ENCODE data around the gene FRAS1.
"Not testable (repeated sequence)": the region's sequence is repeated elsewhere in the genome, so short reads cannot be mapped to it uniquely, and the experiment has no call there.

FRAS1 gene

DNA sequence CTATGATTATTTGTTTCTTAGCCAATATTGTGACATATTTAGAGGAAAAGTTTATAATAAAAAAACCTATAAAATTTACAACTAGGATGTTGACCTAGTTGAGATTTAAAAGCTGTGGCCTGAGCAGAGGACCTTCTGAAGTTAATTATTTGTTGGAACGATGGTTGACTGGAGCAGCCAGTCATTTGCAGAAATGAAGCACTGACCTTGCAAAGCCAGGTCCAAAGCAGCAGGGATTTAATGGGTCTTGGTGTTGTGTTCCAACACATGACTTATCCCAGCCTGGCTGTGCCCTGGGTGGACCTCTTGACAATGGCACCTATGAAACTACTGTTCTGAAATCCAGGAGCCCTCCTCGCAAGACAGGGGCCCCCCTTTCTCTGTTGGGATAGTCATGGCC lies 235.2 kb downstream of the FRAS1 start:
- DNase-seq (ENCODE audit: low read depth) = no peak

DNA sequence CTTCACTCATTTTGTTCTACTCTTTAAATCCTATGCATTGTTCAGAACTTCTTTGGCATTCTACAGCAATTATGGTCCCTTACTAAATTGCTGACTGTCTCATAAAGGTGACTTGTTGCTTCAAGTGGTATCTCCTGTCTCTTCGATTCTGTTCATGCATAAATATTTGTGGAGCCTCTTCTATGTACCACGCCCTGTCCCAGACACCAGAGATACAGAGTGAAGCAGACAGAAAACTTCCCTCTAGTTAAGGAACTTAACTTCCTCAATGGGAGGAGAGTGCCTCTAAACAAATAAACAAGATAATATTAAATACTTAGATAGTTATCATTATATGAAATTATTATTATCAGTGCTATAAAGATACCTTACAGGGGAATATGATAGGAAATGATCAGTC lies 235.7 kb downstream of the FRAS1 start:
- DNase-seq (ENCODE audit: low read depth) = no peak

DNA sequence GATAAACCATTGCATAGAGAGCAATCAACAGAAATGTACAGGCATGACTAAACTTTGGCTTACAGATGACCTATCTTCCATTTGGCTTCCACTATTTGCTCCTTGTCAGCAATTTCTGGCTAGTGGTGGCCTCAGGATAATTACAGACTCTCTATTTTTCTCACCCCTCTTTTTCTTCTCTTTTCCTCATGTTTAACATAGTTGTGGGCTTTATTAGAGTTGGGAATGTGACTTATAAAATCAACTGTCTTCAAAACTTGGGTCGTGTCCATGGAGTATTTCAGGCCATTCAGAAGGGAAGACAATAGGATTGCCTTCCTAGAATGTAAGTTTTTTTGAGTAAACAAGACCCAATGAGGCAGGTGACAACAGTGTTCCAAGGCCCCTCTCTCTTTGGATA lies 236.2 kb downstream of the FRAS1 start:
- DNase-seq (ENCODE audit: low read depth) = no peak

DNA sequence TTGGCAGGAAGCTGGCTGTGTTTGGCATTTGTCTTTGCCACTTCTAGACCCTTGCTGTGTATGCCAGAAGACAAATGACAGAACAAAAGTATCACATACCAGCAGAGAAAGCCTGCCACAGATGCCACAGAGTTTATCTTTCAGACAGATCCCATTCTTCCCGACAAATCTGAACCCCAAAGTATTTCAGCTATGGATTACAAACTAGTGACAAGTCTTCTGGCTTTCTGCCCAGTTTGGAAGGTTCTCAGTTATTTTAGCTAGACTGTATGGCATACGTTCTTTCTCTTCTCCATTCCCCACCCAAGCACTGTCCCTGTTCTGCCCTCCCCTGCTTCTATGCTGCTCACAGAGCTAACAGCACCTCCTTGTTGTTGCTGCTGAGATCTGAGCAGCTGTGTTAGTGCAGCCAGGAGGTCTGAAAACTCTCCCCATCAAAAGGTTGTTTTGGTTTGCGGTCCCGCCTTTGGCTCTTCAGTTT lies 236.7 kb downstream of the FRAS1 start:
- no peak for DNase-seq (ENCODE audit: low read depth)

DNA sequence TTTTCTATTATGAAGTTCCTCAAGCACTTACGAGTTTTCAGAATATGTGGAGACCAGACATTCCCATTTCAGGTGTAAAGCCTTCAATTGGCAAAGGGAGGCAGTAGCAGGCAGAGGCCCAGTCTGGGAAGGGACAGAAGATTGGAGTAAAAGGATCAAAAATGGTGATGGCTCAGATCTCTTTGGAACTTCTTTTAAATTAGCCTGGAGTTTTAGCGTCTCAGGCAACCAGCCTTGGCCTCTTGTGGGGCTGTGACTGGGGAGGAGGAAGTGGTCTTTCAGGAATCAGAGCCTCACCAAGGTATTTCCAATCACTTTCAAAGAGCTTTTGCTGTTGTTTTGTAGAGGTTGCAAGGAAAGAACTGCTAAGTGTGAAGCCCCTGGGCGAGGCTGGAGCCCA lies 239.1 kb downstream of the FRAS1 start:
- no peak for DNase-seq (ENCODE audit: low read depth)

DNA sequence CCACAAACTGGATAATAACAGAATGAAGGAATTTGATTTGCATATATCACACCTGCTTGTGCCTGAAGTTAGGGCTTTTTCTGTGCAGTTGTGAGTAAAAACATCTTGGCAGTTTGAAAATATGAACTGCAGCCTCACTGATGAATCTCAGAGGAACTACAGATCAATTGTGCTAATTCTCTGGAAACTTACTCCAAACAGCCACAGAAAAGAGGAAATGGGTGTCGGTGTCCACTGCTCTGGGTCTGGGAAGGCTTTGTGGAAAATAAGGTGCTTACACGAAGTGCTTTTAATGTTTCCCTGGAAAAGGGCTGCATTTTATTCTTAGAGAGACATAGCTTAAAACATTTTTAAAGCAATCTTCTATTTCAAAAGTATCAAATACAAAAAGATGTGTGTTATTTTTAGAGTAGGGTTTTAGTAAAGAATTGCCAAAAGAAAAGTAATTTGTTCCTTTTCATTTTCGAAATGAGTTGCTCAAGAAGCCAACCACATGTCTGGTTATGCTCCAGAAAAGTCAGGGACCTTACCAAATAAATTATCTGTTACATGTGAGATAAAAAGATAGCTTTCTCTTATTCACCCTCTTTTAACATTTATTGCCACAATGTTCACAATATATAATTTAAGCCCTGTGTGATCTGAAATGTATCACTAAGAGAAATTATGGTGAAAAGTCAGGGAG lies 240.1 kb downstream of the FRAS1 start:
- DNase-seq (ENCODE audit: low read depth) = no peak

DNA sequence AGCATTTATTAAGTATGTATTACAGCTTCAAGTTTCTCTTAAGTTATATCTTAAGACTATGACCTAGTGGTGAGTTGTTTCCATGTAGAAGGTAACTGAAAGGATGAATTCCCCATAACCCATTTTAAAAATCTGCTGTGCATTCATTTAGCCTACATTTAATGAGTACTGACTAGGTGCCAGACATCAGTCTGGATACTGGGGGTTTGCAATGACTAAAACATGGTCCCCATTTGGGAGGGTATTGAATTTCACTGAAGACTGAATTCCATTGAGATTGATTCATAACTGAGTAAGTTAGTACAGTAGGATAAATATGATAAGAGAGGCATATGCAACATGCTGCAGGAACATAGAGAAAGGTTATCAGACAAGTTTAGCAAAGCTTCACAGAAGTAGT lies 241.5 kb downstream of the FRAS1 start:
- DNase-seq (ENCODE audit: low read depth) = no peak

DNA sequence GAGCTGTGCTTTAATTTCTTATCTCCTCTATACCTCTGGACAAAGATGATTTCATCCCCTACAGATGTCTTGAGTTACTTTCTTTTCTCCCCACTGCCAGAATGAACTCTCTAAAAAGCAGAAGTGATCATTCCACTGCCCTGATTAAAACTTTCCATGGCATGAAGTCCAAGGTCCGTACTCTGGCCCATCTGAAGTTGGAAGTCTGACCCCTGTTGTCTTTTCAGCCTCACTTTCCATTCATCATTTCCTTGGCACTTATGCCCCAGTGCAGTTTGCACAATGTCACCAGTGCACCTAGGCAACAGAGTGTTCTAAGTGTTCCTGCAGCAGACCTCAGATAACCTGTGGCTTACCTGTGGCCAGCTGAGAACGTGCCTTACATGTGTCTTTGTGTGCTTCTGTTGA lies 242.4 kb downstream of the FRAS1 start:
- DNase-seq (ENCODE audit: low read depth) = no peak

DNA sequence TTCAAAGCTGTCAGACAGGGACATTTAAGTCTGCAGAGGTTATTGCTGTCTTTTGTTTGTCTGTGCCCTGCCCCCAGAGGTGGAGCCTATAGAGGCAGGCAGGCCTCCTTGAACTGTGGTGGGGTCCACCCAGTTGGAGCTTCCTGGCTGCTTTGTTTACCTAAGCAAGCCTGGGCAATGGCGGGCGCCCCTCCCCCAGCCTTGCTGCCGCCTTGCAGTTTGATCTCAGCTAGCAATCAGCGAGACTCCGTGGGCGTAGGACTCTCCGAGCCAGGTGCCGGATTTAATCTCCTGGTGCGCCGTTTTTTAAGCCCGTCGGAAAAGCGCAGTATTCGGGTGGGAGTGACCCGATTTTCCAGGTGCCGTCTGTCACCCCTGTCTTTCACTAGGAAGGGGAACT lies 250.1 kb downstream of the FRAS1 start:
- DNase-seq (ENCODE audit: low read depth) = not testable (repeated sequence)

DNA sequence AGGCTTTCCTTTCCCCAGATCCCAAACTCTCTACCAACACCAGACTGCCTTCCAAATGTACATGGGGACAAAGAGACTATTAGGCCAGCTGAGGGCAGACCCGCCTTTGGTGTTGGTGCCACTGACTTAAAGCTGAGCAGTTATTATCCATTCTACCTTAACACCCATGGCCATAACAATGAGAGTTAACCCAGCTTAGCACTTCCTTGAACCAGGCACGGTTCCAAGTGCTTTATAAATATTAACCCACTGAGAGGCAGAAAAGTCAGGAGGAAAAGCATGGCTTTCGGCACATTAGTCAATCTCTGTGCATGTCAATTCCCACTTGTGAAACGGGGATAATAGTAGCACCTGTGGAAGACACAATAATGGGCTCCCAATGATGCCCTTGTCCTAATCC lies 251.4 kb downstream of the FRAS1 start:
- no peak for DNase-seq (ENCODE audit: low read depth)

DNA sequence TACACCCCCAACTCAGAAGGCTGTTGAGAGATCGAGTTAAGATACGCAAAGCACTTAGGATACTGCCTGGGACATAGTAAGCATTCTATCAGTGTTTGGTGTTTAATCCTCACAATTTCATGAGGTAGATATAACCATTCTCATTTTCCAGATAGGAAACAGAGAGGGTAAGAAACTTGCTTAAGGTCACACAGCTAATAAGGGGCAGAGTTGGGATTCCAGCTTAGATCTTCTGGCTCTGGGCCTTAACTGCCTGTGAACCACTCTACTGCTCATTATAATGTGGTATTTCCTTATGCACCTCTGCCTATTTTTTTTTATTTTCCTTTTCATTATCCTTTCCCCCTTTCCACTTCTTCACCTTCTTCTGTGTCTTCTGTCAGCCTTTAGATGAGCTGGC lies 252.2 kb downstream of the FRAS1 start:
- DNase-seq (ENCODE audit: low read depth) = no peak

DNA sequence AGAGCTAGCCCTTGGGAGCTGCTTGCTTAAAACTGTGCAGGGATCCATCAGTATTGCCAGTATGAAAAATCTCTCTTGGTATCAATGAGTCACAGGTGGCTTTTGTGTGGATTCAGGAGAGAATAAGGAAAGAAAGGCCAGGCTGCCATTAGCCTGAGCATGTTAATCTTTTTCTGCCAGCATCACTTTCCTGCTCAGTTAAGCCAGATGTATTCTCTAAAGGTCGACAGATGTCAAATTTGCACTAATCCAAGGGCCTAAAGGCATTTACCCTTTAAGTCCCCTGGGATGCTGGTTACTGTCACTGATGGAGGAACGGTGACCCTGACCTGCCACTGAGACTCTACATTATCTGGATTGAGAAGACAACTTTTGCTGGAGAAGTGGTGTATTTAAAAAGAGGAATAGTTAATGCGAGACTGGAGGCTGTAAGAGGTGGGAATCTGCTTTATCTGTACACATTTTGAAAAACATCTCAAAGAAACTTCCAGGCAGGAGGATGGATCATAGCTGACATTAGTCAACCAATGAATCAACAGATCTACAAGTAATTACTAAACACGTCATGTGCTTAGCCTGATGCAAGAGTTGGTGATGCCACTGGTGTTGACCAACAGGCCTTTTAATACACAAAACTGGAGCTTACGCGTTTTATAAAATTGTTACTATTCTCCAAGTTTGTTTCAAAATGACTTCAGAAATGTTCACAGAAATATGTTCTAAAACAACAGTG lies 253.1 kb downstream of the FRAS1 start:
- DNase-seq (ENCODE audit: low read depth) = no peak

DNA sequence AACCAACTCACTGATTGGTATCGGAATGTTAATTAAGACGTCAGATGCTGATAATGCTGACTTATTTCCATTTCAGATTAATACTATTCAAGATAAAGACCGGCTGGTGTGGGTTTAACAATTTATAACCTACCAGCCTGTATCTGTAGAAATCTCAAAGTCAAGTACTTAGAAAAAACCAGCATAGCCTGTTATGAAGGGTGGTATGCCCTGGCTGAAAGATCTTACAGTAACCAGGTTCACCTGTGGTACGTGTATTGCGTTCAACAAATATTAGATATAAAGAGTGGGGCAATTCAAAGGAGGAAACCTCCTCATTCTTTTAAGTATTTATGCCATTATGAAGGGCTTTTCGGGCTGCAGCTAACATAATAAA lies 253.6 kb downstream of the FRAS1 start:
- no peak for DNase-seq (ENCODE audit: low read depth)

DNA sequence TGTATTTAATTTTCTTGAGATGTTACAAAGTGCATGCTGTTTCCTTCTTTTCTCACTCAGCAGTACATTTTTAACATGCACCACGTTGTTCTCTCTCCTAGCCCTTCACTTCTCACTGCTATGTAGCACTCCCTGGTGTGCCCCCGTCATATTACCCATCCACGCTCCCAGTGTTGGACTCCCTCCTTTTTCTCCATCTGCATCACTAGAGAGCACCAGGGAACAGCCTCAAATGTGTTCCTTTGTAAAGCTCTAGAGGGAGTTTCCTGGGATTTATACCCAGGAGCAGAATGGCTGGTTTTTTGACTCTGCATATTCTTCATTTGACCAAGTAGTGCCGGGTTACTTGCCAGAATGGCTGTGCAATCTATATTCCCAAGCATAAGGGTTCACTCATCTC lies 254.2 kb downstream of the FRAS1 start:
- DNase-seq (ENCODE audit: low read depth) = no peak

DNA sequence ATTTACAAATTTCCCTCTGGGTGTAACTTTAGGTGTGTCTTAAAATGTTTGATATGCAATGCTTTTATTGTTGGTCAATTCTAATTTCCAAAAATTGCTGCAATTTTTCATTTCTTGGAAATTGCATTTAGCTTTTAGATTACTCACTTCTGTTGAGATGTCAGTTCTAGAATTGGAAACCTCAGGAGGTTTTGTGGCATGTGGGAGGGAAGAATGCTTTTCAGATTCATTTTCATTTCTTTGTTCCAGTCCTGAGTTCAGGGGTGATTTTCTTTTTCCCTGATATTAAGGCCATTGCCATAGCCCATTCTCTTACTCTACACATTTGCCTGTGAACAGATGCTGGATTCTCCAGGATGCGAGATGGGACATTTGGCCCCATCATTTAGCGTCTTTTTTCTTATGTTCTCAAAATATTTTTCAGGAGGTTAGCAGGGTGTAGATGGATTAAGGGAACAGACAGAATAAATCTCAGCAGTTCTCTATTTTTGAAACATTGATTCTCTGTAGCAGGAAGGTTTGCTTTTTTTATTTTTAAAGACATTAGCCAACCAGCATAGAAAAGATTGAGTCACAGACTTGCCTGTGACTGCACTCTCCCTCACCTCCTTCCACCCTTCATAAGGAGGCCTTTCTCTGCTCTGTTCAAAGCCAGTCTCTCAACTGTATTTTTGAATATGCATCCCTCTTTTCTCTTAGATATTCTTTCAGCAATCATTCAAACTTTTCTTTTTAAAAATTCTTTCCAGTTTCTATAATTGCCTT lies 256.0 kb downstream of the FRAS1 start:
- DNase-seq (ENCODE audit: low read depth) = no peak

DNA sequence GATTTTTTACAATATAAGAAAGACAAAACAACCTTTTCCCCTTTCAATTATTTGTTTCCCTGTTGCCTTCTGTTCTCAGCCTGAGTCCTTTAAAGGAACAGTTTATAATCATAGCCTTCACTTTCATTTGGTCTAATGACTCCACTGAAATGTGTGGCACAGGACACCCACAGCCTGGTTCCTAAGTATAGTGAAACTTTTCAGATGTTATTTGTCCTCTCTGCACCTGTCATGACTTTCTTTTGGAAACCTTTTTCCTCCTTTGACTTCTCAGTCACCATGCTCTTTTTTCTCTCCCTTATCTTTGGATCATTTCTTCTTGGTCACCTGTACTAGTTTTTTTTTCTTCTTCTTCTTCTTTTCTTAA lies 256.6 kb downstream of the FRAS1 start:
- DNase-seq (ENCODE audit: low read depth) = no peak

DNA sequence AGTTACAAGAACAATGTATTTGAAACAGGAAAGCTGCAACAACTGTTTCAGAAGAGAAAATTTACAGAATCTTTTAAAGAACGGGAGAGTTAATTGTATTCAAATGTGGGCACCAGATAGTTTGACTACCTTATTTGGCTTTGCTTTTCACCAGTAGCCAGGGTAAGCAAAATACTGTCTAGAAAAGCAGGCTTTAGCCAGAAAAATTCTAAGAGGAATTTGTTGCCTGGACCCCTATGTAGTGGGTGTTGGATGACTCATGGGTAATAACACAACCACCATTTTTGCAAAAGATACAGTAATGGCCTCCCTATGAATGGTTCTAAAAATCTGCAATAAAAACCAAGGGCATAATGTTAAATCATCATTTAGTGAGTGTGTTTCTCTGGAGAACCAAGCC lies 261.0 kb downstream of the FRAS1 start:
- no peak for DNase-seq (ENCODE audit: low read depth)

DNA sequence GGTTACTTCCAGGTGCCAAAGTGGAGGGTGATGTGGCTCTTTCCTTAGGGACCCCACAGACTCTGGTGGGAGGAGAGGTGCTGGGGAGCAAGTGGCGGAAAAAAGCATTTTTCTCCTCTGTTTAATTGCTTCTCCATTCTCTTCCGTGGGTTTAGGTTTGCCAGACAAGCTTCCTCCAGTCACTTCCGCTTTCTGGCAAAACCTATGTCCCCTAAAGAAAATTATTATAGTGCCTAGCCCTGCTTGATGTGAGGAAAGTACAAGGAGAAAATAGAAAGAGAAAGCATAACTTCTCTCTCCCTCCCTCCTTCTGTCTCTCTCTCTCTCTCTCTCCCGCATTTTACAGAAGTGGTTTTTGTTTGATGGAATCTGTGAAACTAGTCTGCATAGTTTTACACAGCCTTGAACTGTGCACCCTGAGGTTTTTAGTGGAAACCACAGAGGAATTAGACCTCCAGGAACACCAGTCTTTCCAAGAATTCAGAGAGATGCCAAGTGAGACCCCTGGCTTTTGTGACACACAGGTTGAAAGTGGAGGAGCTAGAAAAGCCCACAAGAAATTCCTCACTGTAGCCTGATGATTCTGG lies 263.3 kb downstream of the FRAS1 start:
- DNase-seq (ENCODE audit: low read depth) = no peak

DNA sequence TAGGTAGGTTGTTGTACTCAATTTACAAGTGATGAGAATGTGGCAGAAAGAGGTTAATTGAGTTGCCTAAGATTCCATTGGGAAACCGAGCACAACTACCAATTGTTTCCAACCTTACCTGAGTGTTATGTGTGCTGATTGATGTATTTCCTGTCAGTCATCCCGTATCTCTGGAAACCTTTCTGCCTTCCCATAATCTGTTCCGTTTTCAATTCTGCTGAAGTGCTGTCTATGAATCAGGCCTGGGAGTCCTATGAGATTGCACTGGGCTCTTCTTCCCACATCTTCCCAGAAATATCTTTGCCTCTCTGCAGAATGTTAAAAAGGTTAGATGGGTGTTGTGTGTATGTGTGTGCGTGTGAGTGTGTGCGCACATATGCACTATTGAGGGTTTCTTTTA lies 264.9 kb downstream of the FRAS1 start:
- DNase-seq (ENCODE audit: low read depth) = no peak

DNA sequence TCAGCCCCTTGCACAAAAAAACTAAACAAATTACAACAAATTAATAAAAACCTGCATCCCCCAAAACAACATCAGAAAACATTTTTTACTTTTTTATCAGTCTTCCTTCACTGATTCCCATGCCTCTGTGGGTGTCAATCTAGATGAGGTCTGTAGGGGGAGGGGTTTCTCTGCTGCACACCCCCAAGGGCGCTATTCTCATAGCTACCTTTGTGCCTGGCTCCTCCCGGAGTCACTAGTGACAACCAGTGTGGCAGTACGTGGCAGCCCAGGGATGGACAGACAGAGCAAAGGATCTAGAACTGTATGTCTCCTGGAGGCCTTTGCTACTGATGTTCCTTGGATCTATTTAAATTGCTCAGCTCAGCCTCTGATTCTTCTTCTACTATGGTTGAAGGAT lies 266.3 kb downstream of the FRAS1 start:
- no peak for DNase-seq (ENCODE audit: low read depth)

DNA sequence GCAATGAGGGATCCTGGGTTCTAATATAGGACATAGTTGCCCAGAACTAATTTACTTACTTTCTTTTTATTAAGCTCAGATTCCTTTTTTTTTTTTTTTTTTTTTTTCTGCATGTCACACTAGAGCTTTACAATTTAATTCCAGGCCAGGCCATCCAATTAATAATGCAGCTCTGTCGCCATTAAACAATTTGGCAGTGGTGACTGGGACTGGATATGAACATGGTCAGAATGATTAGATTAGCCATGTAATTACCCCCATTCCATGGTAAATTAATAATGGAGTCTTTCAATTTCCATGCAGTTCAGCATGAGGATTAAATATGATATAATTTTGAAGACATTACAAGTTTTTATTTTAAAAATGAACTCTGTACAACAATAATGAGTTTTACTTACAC lies 267.5 kb downstream of the FRAS1 start:
- no peak for DNase-seq (ENCODE audit: low read depth)

DNA sequence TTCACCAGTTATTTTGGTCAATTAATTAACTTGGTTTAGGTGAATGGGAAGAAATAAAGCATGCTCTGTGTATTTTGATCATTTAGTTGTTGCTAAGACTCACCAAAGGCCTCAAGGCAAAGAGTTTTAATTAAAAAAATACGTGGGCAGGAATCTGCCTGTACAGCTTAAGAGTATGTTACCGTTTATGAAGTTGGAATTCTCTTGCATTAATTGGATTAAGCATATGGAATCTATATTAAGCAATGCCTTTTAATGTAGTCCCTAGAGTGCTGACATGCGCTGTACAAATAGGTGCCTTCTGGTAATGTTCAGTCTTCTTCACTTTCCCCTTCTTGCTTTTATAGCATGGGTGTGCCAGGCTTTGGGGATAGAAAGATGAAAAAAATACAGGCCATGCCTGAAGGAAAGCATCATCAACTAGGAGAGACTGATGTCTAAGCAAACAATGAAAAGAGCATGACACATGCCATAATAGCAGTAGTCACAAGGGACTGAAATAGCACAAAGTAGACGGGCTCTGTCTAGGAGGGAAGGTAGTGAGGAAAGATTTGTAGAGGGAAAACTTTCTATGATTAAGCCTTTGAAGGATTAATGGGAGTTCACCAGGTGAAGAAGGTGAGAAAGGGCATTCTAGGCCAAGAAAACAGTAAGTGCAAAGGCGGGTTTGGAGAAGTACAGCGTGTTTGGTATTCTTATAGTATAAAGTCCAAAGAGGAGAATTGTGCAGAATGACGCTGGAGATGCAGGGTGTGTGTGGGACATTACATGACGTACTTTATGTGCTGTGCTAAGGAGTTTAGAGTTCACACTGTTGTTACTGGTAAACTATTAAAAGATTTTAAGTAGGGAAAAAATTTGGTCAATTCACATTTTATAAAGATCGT lies 268.4 kb downstream of the FRAS1 start:
- DNase-seq (ENCODE audit: low read depth) = no peak
